SK-MEL-5 (cell line): ENCODE data around the gene ASB10. TPM values are rescaled to one million over a fixed set of nuclear protein-coding genes. Genes with fewer than 3 reads are reported as not detected.

Experiments
- total RNA-seq: library from RNA; depleted of rRNA; stranded (reverse); fragments of >200 nt; shearing (Covaris generic); gene quantifications from 2 replicates; pipeline ENCODE4 v1.2.3, GENCODE V29; 2014; rRNA removed

The ASB10 gene
- total RNA-seq, 1 experiment from 2014 or later = not detected

Other genes starting within 250 kb of the ASB10 start
- 0.05 and 0.37 TPM in 2 replicates for gene KCNH2, start 208.9 kb downstream of the ASB10 start, total RNA-seq
- 0.03 TPM in 1 of 2 replicates, not detected in the other for gene NOS3, start 196.2 kb downstream of the ASB10 start, total RNA-seq
- gene ATG9B, start 162.8 kb downstream of the ASB10 start, total RNA-seq = 0.13 and 0.27 TPM in 2 replicates
- 47.9 and 55.7 TPM in 2 replicates for gene ABCB8, start 158.8 kb downstream of the ASB10 start, total RNA-seq
- 0.42 and 0.93 TPM in 2 replicates for gene ASIC3, start 138.7 kb downstream of the ASB10 start, total RNA-seq
- 80.8 TPM in 2 replicates for gene CDK5, start 129.4 kb downstream of the ASB10 start, total RNA-seq
- 286 and 311 TPM in 2 replicates for gene SLC4A2, start 127.7 kb downstream of the ASB10 start, total RNA-seq
- gene FASTK, start 106.4 kb downstream of the ASB10 start, total RNA-seq = 113 and 130 TPM in 2 replicates
- 38.5 and 38.9 TPM in 2 replicates for gene TMUB1, start 103.8 kb downstream of the ASB10 start, total RNA-seq
- 79.6 and 84.4 TPM in 2 replicates for gene AGAP3, start 100.8 kb downstream of the ASB10 start, total RNA-seq
- not detected in 2 replicates for gene GBX1, start 19.6 kb downstream of the ASB10 start, total RNA-seq
- not detected in 2 replicates for gene H2BK1, start 23.2 kb upstream of the ASB10 start, total RNA-seq
- 93.5 and 94.6 TPM in 2 replicates for gene ABCF2, start 40.0 kb upstream of the ASB10 start, total RNA-seq
- 44.0 and 45.7 TPM in 2 replicates for gene CHPF2, start 45.2 kb upstream of the ASB10 start, total RNA-seq
- gene SMARCD3, start 61.4 kb upstream of the ASB10 start, total RNA-seq = 22.9 and 24.3 TPM in 2 replicates
- 73.4 and 80.6 TPM in 2 replicates for gene NUB1, start 154.6 kb upstream of the ASB10 start, total RNA-seq
- gene WDR86, start 222.8 kb upstream of the ASB10 start, total RNA-seq = not detected in 2 replicates